Stimulated activated CD4-positive, alpha-beta T cell treated with anti-CD3 and anti-CD28 coated beads, TNF-alpha, amount 100 ng/mL, for 24 hours (primary cell): ENCODE data around the gene DLG5.

ENCODE experiments used
- DNase-seq, 3 experiments: peaks; one replicate each; pipeline ENCODE4 v3.0.0-alpha.2; 2020; ENCODE audit warnings: low read depth in 3 of 3

DLG5 gene

DNA sequence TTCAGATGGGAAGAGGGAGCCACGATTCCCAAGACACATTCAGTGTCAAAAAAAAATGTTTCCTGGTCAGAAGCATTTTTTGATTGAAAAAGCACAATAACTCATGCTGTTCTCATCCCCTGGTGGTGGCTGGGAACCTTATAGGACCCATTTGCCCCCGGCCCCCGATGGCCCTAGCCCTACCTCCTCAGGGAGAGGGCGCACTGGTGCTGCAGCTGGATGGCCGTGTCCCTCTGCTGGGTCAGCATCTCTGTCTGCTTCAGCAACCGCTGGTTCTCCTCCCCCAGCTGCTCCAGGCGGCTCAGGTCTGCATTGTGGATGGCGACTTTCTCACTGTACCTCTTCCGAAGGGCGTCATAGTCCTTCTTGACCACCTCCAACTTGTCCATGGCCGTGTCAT, 83.3 kb downstream of the DLG5 start:
- no peak for DNase-seq

DNA sequence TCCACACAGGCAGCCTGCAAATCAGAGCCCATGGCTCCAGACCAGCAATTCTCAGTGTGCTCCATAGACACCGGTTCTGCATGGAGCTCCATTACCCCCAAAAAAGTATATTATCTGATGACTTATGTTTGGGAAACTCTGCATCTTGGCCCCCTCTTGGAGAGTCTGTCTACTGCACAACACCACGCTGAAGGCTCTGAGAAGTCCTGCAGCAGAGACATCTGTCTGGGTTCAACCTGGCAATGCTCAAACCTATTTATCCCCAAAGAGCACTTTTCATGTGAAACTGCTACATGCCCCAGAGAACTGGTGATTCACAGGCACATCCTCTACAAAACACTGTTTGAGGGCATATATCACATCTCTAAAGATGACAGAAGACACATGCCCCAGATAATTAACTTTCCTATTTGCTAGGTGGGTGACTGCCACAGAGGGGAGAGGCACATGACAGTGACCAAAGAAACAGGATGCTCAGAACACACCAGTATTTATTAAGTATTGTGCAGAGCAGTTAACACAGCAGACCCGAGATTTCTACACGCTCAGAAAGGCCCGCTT, 83.8 kb downstream of the DLG5 start:
- no peak for DNase-seq

GRCh38 chr10:77841711-77842375, 84.7 kb downstream of the DLG5 start:
- DNase-seq: no peak

DNA sequence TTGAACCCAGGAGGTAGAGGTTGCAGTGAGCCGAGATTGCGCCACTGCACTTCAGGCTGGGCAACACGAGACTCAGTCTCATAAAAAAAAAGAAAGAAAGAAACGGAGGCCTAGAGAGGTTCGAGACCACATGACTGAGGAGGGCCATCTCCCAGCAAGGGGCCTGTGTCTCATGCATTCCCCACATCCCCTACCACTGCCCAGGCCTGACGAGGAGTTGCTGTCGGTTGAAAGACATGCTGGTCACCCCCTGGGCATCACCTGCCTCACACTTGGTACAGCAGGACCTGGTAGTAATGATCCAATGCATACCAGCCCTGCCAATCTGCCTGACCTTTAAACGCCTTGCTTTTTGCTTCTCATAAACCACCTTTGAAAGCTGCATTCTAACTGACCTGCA, 85.9 kb downstream of the DLG5 start:
- DNase-seq: no peak

- no peak for DNase-seq
Observed at GRCh38 chr10:77837925-77838595, 88.5 kb downstream of the DLG5 start.

- DNase-seq: peak; percentile 22 to 65 (median 42)
Observed at GRCh38 chr10:77837248-77837924, 89.2 kb downstream of the DLG5 start.

DNA sequence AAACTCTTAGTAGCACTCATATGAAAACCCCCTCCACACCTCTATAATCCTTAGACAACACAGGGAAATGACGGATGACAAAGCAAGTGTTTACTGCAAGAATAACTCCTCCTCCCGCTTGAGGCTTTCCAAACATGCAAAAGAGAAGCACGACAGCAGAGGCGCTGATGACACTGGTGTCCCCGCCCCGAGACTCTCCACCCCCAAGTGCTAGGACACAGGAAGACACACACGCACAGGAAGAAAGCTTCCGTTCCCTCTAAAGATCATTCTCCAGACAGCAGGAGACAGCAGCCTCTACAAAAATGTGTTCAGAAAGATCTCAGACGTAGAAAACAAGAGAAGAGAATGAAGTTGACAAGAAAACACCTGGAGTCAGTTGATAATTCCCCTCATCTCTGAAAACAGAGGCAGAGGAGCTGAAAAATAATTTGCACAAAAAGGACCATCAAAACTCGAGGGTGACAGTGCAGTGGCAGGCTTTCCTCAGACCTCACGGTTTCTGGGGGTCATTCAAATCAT, 90.2 kb downstream of the DLG5 start:
- peak; percentile 22 to 56 (median 28) for DNase-seq

DNA sequence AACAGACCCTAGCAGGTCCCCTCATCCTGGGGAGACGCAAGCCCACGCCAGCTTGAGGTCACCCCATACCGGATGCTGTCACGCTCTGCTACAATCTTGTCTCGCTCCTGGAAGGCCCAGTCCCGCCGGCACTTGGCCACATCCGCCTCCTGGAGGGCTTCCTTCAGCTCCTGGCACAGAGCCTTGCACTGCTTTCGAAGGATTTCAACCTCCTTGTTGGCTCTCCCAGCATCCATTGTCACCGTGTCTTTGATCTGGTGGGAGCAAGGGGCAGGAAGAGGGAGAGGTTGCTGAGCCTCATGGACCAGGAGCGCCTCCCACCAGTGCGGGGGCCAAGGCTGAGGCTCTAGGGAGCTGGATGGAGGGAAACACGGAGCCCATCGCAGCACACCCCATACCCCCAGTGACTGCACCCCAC, 90.9 kb downstream of the DLG5 start:
- DNase-seq: no peak

GRCh38 chr10:77834943-77835668, 91.4 kb downstream of the DLG5 start:
- DNase-seq: no peak

- DNase-seq: no peak
Observed at GRCh38 chr10:77834540-77834939, 92.0 kb downstream of the DLG5 start.

GRCh38 chr10:77833792-77834191, 92.8 kb downstream of the DLG5 start:
- DNase-seq: no peak

DNA sequence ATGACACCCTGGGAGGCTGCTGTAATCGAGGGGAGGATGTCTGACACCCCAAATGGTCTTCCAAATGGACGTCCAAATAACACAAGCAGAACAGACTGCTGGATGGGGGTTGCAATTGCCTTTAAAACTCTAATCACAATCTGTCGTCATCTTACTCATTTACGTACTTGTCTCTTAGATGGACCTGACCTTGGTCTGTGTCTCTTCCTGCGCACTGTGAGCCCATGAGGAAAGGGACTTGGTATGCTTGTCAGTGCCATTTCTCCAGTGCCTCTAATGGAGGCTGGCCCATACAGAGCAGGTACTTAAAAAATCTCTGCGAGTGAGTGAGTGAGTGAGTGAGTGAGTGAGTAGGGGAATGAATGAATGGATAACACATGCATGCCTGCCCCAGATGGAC, 93.3 kb downstream of the DLG5 start:
- DNase-seq: no peak

DNA sequence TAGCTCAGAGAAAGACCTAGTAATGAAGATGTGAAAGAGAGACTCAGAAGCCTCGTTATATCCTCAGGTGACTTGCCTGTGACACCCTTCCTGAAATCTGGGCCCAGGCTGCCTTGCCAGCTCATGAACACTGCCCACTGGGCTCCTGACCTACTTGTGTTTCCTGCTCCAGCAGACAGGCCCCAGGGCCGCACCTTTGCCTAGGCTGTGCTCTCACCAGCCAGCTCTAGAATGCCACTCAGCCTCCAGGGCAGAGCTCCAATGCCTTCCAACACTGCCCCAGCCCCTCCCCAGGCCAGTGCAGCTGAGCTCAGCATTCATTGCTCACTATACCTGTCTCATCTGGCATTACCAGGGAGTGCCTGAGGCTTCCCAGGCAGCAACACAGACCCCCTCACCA, 94.3 kb downstream of the DLG5 start:
- no peak for DNase-seq

GRCh38 chr10:77829356-77829755, 97.2 kb downstream of the DLG5 start:
- no peak for DNase-seq

DNA sequence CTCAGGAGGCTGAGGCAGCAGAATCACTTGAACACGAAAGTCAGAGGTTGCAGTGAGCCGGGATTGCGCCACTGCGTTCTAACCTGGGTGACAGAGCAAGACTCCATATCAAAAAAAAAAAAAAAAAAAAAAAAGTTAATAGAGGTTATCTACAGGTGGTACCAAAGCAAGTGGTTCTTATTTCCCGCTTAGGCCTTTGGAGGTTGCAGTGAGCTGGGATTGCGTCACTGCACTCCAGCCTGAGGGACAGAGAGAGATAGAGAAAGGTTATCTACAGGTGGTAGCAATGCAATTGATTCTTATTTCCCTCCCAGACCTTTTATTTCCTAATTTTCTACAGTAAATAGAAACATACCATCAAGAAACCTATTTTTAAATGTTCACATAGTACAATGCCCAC, 98.2 kb downstream of the DLG5 start:
- no peak for DNase-seq

GRCh38 chr10:77827366-77827765, 99.2 kb downstream of the DLG5 start:
- DNase-seq: no peak

DNA sequence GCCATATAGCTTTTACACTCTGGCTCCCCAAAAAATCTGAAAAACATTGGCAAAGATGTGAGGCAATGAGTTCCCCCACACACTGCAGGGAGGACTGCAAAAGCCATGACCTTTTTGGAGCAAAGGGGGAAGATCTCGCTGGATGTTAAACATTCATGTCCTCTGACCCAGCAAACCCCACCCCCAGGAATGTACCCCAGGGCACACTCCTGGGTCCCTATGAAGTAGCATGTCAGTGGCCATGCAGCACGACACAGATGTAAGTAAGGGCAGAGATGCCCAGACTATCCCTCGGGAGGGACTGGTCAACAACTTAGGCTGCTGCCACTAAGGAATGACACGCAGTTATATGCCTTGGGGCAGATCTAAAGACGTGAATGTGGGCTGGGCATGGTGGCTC, 100.6 kb downstream of the DLG5 start:
- DNase-seq: no peak

GRCh38 chr10:77824908-77825307, 101.6 kb downstream of the DLG5 start:
- no peak for DNase-seq

- no peak for DNase-seq
Observed at GRCh38 chr10:77823811-77824542, 102.6 kb downstream of the DLG5 start.

DNA sequence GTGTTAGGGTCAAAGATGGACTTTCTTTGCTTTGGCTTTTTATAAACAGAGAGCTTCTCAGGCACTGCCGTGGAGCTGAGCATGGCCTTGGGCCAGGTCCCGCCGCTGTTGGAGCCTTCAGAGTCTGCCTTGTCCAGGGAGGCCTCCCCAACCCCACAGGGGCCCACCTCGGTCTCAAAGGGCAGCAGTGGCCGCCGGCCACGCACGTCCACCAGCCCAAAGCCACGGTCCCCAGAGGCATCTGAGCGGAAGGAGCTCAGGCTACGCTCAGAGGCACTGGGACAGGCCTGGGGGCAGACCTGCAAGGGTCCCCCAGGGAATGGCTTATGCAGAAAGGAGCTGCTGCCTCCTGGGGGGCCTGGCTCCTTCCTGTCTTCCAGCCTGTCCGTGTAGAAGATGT, 105.0 kb downstream of the DLG5 start:
- DNase-seq: no peak

- no peak for DNase-seq
Observed at GRCh38 chr10:77821036-77821435, 105.5 kb downstream of the DLG5 start.
